ENCODE results near the gene CCDC174. TPM values are rescaled to one million over a fixed set of nuclear protein-coding genes. Genes with fewer than 3 reads are reported as not detected.
A peak's percentile ranks its signal among the peaks of the same experiment; 100 is the strongest.

CCDC174 gene
- total and polyA plus RNA-seq, 2 experiments from 2014 or later, result 8.4 to 22.1 TPM

DNA sequence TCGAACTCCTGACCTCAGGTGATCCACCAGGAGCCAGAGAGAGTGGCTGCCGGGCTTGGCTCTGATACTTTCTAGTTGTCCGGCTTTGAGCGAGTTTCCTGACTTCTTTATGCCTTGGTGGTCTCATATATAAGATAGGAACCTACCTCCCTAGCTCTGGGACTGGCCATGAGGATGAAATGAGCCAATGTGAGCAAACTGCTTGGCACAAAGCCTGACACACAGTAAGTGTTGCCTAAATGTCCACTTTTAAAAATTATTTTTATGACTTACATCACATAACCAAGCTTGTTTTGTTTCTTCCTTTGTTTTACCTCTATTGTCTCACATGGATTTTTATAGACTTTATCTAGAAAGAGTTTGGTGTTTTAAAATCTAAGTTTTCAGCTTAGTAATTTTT is 42.1 kb upstream of the CCDC174 start:
- no peak overlapping the region for H3K27ac ChIP-seq
- peaks cover 6% of the 10 kb centered on the region for H3K4me1 ChIP-seq (ENCODE audit: insufficient read depth)
- no peaks in the 10 kb centered on the region for H4K20me1 ChIP-seq (ENCODE audit: insufficient read depth)
- no peak overlapping the region for H3K4me2 ChIP-seq (ENCODE audit: unreplicated experiment)
- TF ChIP-seq EZH2phosphoT487 (IDR thresholded peaks at IDR 0.05; ENCODE audit: insufficient read depth, low read depth) (no peak), EZH2 (IDR thresholded peaks at IDR 0.05; ENCODE audit: insufficient read depth, poor library complexity, severe bottlenecking) (no peak)
- no peaks in the 10 kb centered on the region for H3K79me2 ChIP-seq (ENCODE audit: insufficient read depth)
- no peak overlapping the region for H3K4me3 ChIP-seq
- no peaks in the 10 kb centered on the region for H3K36me3 ChIP-seq (ENCODE audit: low read depth)
- H3K27me3 ChIP-seq (replicated peaks; ENCODE audit: insufficient read depth), result no peaks in the 10 kb centered on the region
- no peak overlapping the region for H3K9ac ChIP-seq
- H3F3A ChIP-seq (ENCODE audit: insufficient read depth), result no peaks in the 10 kb centered on the region
- no peaks in the 10 kb centered on the region for H3K9me3 ChIP-seq (ENCODE audit: low read depth)
- no peaks in the 10 kb centered on the region for H3K9me2 ChIP-seq (ENCODE audit: insufficient read depth)
- no peak overlapping the region for H2AFZ ChIP-seq
- in situ Hi-C loops (cut with MboI), result no loop called here
- DNase-seq, result peak; percentile 48
- 42% methylated on average over 4 of the region's 4 CpGs for WGBS, 2 experiments (ENCODE audit: low coverage in 1 of 2, low lambda C conversion rate in 2 of 2, missing lambda C conversion rate in 2 of 2)

DNA sequence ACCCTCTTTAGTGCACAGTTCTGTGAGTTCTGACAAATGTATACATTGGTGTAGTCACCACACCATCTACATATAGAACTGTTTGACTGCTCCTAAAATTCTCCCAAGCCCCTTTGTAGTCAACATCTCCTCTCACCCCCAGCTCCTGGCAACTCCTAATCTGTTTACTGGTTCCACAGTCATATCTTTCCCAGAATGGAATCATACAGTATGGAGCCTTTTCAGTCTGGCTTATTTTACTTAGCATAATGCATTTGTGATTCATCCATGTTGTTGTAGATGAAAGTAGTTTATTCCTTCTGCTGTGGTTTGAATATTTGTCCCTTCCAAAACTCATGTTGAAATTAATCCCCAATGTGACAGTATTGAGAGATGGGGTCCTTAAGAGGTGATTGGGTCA is 41.6 kb upstream of the CCDC174 start:
- Histone ChIP-seq H2AFZ (no peak overlapping the region), H4K20me1 (ENCODE audit: insufficient read depth) (no peaks in the 10 kb centered on the region), H3K9ac (no peak overlapping the region), H3K9me3 (ENCODE audit: low read depth) (no peaks in the 10 kb centered on the region), H3F3A (ENCODE audit: insufficient read depth) (no peaks in the 10 kb centered on the region), H3K36me3 (ENCODE audit: low read depth) (no peaks in the 10 kb centered on the region), H3K27me3 (replicated peaks; ENCODE audit: insufficient read depth) (no peaks in the 10 kb centered on the region), H3K4me3 (no peak overlapping the region), H3K27ac (no peak overlapping the region), H3K4me2 (ENCODE audit: unreplicated experiment) (no peak overlapping the region), H3K9me2 (ENCODE audit: insufficient read depth) (no peaks in the 10 kb centered on the region), H3K4me1 (ENCODE audit: insufficient read depth) (peaks cover 8% of the 10 kb centered on the region), H3K79me2 (ENCODE audit: insufficient read depth) (no peaks in the 10 kb centered on the region)
- in situ Hi-C loops (cut with MboI), result no loop called here
- DNase-seq, result no peak
- TF ChIP-seq EZH2phosphoT487 (IDR thresholded peaks at IDR 0.05; ENCODE audit: insufficient read depth, low read depth), result no peak
- TF ChIP-seq EZH2 (IDR thresholded peaks at IDR 0.05; ENCODE audit: insufficient read depth, poor library complexity, severe bottlenecking), result no peak

DNA sequence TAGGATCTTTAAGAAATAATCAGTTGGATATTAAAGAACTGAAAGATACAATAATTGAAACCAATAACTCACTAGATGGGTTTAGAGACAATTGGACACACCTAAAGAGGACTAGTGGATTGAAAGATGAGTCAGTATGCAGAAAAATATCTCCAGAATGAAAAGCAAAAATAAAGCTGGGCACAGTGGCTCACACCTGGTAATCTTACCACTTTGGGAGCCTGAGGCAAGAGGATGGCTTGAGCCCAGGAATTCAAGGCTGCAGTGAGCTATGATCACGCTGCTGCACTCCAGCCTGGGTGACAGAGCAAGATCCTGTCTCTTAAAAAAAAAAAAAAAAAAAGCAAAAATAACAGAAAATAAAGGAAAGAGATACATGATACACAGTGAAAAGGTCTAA is 37.4 kb upstream of the CCDC174 start:
- H3F3A ChIP-seq (ENCODE audit: insufficient read depth), result no peaks in the 10 kb centered on the region
- H3K9me2 ChIP-seq (ENCODE audit: insufficient read depth), result no peaks in the 10 kb centered on the region
- no peaks in the 10 kb centered on the region for H3K79me2 ChIP-seq (ENCODE audit: insufficient read depth)
- H3K27ac ChIP-seq, result no peak overlapping the region
- no peak overlapping the region for H2AFZ ChIP-seq
- in situ Hi-C loops (cut with MboI), result no loop called here
- no peaks in the 10 kb centered on the region for H4K20me1 ChIP-seq (ENCODE audit: insufficient read depth)
- no peak overlapping the region for H3K4me2 ChIP-seq (ENCODE audit: unreplicated experiment)
- H3K4me1 ChIP-seq (ENCODE audit: insufficient read depth), result peaks cover 10% of the 10 kb centered on the region
- no peak overlapping the region for H3K9ac ChIP-seq
- no peaks in the 10 kb centered on the region; the same call in 1 of the 2 replicates for H3K27me3 ChIP-seq (replicated peaks; ENCODE audit: insufficient read depth)
- H3K4me3 ChIP-seq, result no peak overlapping the region
- H3K36me3 ChIP-seq (ENCODE audit: low read depth), result no peaks in the 10 kb centered on the region
- H3K9me3 ChIP-seq (ENCODE audit: low read depth), result no peaks in the 10 kb centered on the region
- DNase-seq, result no peak
- WGBS, 2 experiments (ENCODE audit: low coverage in 1 of 2, low lambda C conversion rate in 2 of 2, missing lambda C conversion rate in 2 of 2), result 76% methylated on average over 1 of the region's 1 CpG
- TF ChIP-seq EZH2 (IDR thresholded peaks at IDR 0.05; ENCODE audit: insufficient read depth, poor library complexity, severe bottlenecking), result no peak
- no peak for TF ChIP-seq EZH2phosphoT487 (IDR thresholded peaks at IDR 0.05; ENCODE audit: insufficient read depth, low read depth)

DNA sequence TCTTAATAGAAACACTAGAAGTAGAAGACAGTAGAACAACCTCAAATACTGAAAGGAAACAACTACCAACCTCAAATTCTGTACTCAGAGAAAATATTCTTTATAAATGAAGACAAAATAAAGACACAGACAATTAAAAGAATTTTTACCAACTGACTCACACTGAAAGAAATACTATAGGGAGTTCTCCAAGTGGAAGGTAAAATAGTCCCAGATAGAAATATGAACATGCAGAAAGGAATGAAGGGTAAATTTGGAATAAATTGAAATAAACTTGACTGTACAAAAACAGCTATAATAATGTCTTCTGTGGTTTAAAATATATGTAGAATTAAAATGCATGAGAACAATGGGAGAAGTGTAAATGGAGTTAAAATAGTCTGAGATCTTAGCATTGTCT is 36.7 kb upstream of the CCDC174 start:
- peaks cover 10% of the 10 kb centered on the region for H3K4me1 ChIP-seq (ENCODE audit: insufficient read depth)

More for the DNA sequence above, 36.7 kb upstream of the CCDC174 start:
- Histone ChIP-seq H3K9ac (no peak overlapping the region), H3K9me2 (ENCODE audit: insufficient read depth) (no peaks in the 10 kb centered on the region), H3F3A (ENCODE audit: insufficient read depth) (no peaks in the 10 kb centered on the region), H3K36me3 (ENCODE audit: low read depth) (no peaks in the 10 kb centered on the region), H4K20me1 (ENCODE audit: insufficient read depth) (no peaks in the 10 kb centered on the region), H3K4me2 (ENCODE audit: unreplicated experiment) (no peak overlapping the region), H3K79me2 (ENCODE audit: insufficient read depth) (no peaks in the 10 kb centered on the region), H3K4me3 (no peak overlapping the region), H2AFZ (no peak overlapping the region), H3K9me3 (ENCODE audit: low read depth) (no peaks in the 10 kb centered on the region), H3K27ac (no peak overlapping the region), H3K27me3 (replicated peaks; ENCODE audit: insufficient read depth) (no peaks in the 10 kb centered on the region; the same call in 1 of the 2 replicates)
- peak; percentile 19 for DNase-seq
- in situ Hi-C loops (cut with MboI), result no loop called here
- TF ChIP-seq EZH2 (IDR thresholded peaks at IDR 0.05; ENCODE audit: insufficient read depth, poor library complexity, severe bottlenecking) (no peak), EZH2phosphoT487 (IDR thresholded peaks at IDR 0.05; ENCODE audit: insufficient read depth, low read depth) (no peak)

Measured in GM23248 (cell line).